ENCODE results near the gene DCAF12. TPM values are rescaled to one million over a fixed set of nuclear protein-coding genes. Genes with fewer than 3 reads are reported as not detected.

Gene DCAF12
- total and polyA plus RNA-seq, 2 donors (not counting 1 experiment from before 2014, with no cell fraction given): 1.1 to 1.9 TPM

DNA sequence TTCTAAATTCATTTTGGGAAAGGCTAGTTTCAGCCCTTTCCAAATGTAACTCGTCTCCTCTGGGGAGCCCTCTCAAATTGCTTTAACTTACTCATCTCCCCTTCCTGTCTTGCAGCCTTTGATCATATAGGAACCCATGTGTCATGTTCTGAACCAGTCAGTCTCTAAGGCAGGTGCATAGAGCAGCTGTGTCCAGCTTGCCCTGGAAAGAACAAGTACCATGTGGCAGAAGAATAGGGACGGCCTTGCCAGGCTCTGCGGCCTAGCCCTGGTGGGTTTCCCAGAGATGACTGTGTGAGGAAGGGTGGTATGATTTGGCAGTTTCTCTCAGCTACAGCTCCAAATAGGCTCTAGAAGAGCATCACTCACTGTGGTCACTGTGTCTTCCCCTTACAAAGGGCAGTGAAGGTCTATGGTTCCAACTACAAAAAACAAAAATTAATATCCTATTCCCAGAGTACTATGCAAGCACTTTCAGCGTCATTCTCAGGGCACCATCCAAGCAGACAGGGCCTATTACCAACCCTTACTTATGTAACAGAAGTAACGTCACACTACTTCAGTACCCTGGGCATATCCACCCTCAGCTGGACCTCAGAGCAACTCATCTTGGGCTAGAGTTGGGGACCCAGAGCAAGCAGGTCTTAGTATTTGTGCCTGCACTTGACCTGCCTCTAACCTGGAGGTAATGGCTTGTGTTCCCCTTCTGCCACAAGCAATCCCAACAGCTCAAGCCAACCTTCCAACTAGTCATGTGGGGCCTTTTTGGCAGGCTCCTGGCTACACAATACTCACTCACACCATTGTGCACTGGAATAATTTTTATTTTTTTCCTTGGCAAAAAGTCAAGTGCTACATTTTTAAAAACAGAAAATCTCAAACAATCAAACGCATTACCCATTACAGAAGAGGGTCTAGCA, 40.7 kb downstream of the DCAF12 start:
- intact Hi-C loops (cut with micrococcal nuclease): no loop called here
- CTCF ChIA-PET: no interaction called here
- Histone ChIP-seq H3K9ac (ENCODE audit: low read length) (no peak overlapping the region), H2AFZ (ENCODE audit: insufficient read depth, low read depth, low read length, poor library complexity, severe bottlenecking) (no peak overlapping the region), H3K36me3 (replicated peaks in 1 of 2; ENCODE audit: control extremely low read depth in 1 of 2, control insufficient read depth in 1 of 2, extremely low read depth in 1 of 2, insufficient read depth in 2 of 2, low read length in 1 of 2) (no peaks in the 10 kb centered on the region), H3K79me2 (ENCODE audit: control insufficient read depth, insufficient read depth, low read length) (no peaks in the 10 kb centered on the region), H3K9me3 (ENCODE audit: control extremely low read depth in 1 of 3, control insufficient read depth in 2 of 3, insufficient read depth in 1 of 3, low read length in 2 of 3) (no peaks in the 10 kb centered on the region), H3K4me2 (replicated peaks; ENCODE audit: low read depth, low read length, poor library complexity, severe bottlenecking) (no peak overlapping the region), H3K27ac (ENCODE audit: low read length in 2 of 2) (no peak overlapping the region), H4K20me1 (ENCODE audit: control insufficient read depth, insufficient read depth, low read length, poor library complexity, severe bottlenecking) (no peaks in the 10 kb centered on the region), H3K4me3 (ENCODE audit: control extremely low read depth in 1 of 5, extremely low read depth in 1 of 5, insufficient read depth in 1 of 5, low read depth in 2 of 5, low read length in 4 of 5) (no peak overlapping the region), H3K27me3 (replicated peaks in 1 of 4; ENCODE audit: control extremely low read depth in 1 of 4, control insufficient read depth in 3 of 4, insufficient read depth in 4 of 4, low read length in 3 of 4) (peaks cover 0 to 36% (median 0%) of the 10 kb centered on the region in 4 experiments), H3K4me1 (ENCODE audit: control insufficient read depth in 2 of 2, insufficient read depth in 2 of 2, low read length in 2 of 2) (peaks cover 0 to 4% of the 10 kb centered on the region in 2 donors)
- DNase-seq (no peak), ATAC-seq (ENCODE audit: low read depth) (no peak)
- Mint-ChIP-seq H3K9me3 (ENCODE audit: insufficient read depth) (no peaks in the 10 kb centered on the region), H3K4me1 (peaks cover 2% of the 10 kb centered on the region), H3K4me3 (no peak overlapping the region), H3K27ac (no peak overlapping the region), H3K27me3 (peaks cover 17% of the 10 kb centered on the region)
- WGBS (ENCODE audit: insufficient coverage): 88% methylated on average over 3 of the region's 6 CpGs
- POLR2A ChIA-PET: no interaction called here
- no peak for TF ChIP-seq EZH2 (IDR thresholded peaks at IDR 0.05; ENCODE audit: borderline replicate concordance, insufficient read depth, low read depth, low read length, poor library complexity, severe bottlenecking)
- TF ChIP-seq, protein P1, sequence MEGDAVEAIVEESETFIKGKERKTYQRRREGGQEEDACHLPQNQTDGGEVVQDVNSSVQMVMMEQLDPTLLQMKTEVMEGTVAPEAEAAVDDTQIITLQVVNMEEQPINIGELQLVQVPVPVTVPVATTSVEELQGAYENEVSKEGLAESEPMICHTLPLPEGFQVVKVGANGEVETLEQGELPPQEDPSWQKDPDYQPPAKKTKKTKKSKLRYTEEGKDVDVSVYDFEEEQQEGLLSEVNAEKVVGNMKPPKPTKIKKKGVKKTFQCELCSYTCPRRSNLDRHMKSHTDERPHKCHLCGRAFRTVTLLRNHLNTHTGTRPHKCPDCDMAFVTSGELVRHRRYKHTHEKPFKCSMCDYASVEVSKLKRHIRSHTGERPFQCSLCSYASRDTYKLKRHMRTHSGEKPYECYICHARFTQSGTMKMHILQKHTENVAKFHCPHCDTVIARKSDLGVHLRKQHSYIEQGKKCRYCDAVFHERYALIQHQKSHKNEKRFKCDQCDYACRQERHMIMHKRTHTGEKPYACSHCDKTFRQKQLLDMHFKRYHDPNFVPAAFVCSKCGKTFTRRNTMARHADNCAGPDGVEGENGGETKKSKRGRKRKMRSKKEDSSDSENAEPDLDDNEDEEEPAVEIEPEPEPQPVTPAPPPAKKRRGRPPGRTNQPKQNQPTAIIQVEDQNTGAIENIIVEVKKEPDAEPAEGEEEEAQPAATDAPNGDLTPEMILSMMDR (IDR thresholded peaks at IDR 0.05): no peak

DNA sequence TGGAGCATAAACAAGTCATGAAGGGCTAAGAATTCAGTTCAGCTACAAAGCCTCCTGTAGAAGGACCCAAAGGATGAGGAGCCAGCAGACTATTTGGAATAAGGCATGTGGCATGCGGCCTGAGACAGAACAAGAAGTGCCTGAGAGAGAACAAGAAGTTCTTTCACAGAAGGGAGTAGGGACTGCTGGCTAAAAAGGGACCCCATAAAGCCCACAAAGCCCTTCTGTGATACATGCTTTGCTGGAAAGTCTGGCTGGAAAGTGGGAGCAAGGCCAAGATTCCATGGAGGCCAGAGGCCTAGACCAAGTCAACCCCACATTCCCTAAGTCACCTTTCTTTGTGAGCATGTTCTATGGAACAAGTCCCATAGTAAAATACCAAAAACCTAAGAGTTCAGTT, 41.9 kb downstream of the DCAF12 start:
- ChIA-PET POLR2A (no interaction called here), CTCF (no interaction called here)
- no peak for TF ChIP-seq EZH2 (IDR thresholded peaks at IDR 0.05; ENCODE audit: borderline replicate concordance, insufficient read depth, low read depth, low read length, poor library complexity, severe bottlenecking)
- TF ChIP-seq, protein P1 (IDR thresholded peaks at IDR 0.05): no peak
- H3K9me3 Mint-ChIP-seq (ENCODE audit: insufficient read depth): no peaks in the 10 kb centered on the region
- DNase-seq: no peak
- H3K36me3 ChIP-seq (replicated peaks in 1 of 2; ENCODE audit: control extremely low read depth in 1 of 2, control insufficient read depth in 1 of 2, extremely low read depth in 1 of 2, insufficient read depth in 2 of 2, low read length in 1 of 2): no peaks in the 10 kb centered on the region
- no peak overlapping the region for H3K4me3 ChIP-seq (ENCODE audit: control extremely low read depth in 1 of 5, extremely low read depth in 1 of 5, insufficient read depth in 1 of 5, low read depth in 2 of 5, low read length in 4 of 5)
- no peak overlapping the region for H3K27ac Mint-ChIP-seq
- no peak overlapping the region for H3K27ac ChIP-seq (ENCODE audit: low read length in 2 of 2)
- intact Hi-C loops (cut with micrococcal nuclease): no loop called here
- WGBS (ENCODE audit: insufficient coverage): 21% methylated on average over 1 of the region's 1 CpG
- no peaks in the 10 kb centered on the region for H3K9me3 ChIP-seq (ENCODE audit: control extremely low read depth in 1 of 3, control insufficient read depth in 2 of 3, insufficient read depth in 1 of 3, low read length in 2 of 3)
- H3K79me2 ChIP-seq (ENCODE audit: control insufficient read depth, insufficient read depth, low read length): no peaks in the 10 kb centered on the region
- peaks cover 14% of the 10 kb centered on the region for H3K27me3 Mint-ChIP-seq
- H3K4me2 ChIP-seq (replicated peaks; ENCODE audit: low read depth, low read length, poor library complexity, severe bottlenecking): no peak overlapping the region
- H3K4me1 ChIP-seq (ENCODE audit: control insufficient read depth in 2 of 2, insufficient read depth in 2 of 2, low read length in 2 of 2): peaks cover 0 to 4% of the 10 kb centered on the region in 2 donors
- no peak for ATAC-seq (ENCODE audit: low read depth)
- no peaks in the 10 kb centered on the region for H4K20me1 ChIP-seq (ENCODE audit: control insufficient read depth, insufficient read depth, low read length, poor library complexity, severe bottlenecking)
- no peak overlapping the region for H2AFZ ChIP-seq (ENCODE audit: insufficient read depth, low read depth, low read length, poor library complexity, severe bottlenecking)
- H3K4me3 Mint-ChIP-seq: no peak overlapping the region
- H3K9ac ChIP-seq (ENCODE audit: low read length): no peak overlapping the region
- H3K4me1 Mint-ChIP-seq: peaks cover 2% of the 10 kb centered on the region
- peaks cover 0 to 31% (median under 1%) of the 10 kb centered on the region in 4 experiments for H3K27me3 ChIP-seq (replicated peaks in 1 of 4; ENCODE audit: control extremely low read depth in 1 of 4, control insufficient read depth in 3 of 4, insufficient read depth in 4 of 4, low read length in 3 of 4)
